H1 (cell line): ENCODE data around the gene TRMT13. TPM values are rescaled to one million over a fixed set of nuclear protein-coding genes. Genes with fewer than 3 reads are reported as not detected.

Experiments used
- ASH2L ChIP-seq: fragments of 200-600, 300-600 bp; sonication (generic); IDR thresholded peaks from one replicate; pipeline ENCODE4 v1.7.1; 2017; ENCODE audit warnings: low read length
- BRCA1 ChIP-seq: IDR thresholded peaks from 2 replicates; pipeline ENCODE4 v1.6.1; 2012; ENCODE audit warnings: low read depth, low read length, improper control_type of control experiment
- CBX5 ChIP-seq: fragments of 300-800, 300-1000 bp; sonication (generic); IDR thresholded peaks from 2 replicates; pipeline ENCODE4 v1.7.1; 2016; ENCODE audit warnings: antibody characterized with exemption, low read length, low read depth
- CBX8 ChIP-seq: fragments of 300-800, 300-1000 bp; sonication (generic); IDR thresholded peaks from 2 replicates; pipeline ENCODE4 v1.7.1; 2016; ENCODE audit warnings: low read depth, low read length, borderline replicate concordance
- CEBPB ChIP-seq: IDR thresholded peaks from 2 replicates; pipeline ENCODE4 v1.6.1; 2012; ENCODE audit warnings: low read depth, low read length
- CTBP2 ChIP-seq: IDR thresholded peaks from 2 replicates; pipeline ENCODE4 v1.7.0; 2011; ENCODE audit warnings: borderline replicate concordance, mild to moderate bottlenecking, moderate library complexity, mixed read lengths, low read length; ENCODE audit not compliant: insufficient read depth, insufficient read length
- GABPA ChIP-seq: IDR thresholded peaks from 2 replicates; pipeline ENCODE4 v1.6.1; 2011; ENCODE audit warnings: mild to moderate bottlenecking, low read length, moderate library complexity, borderline replicate concordance; ENCODE audit not compliant: insufficient read depth
- HDAC6 ChIP-seq: IDR thresholded peaks from one replicate; pipeline ENCODE4 v1.7.1; 2012; ENCODE audit warnings: low read depth, mild to moderate bottlenecking, inconsistent platforms, low read length, moderate library complexity
- KDM4A ChIP-seq: IDR thresholded peaks from one replicate; pipeline ENCODE4 v1.7.1; 2012; ENCODE audit warnings: low read depth, mild to moderate bottlenecking, moderate library complexity, low read length, inconsistent platforms; ENCODE audit not compliant: severe bottlenecking
- NRF1 ChIP-seq: IDR thresholded peaks from 2 replicates; pipeline ENCODE4 v1.6.1; 2011; ENCODE audit warnings: mild to moderate bottlenecking, low read depth, low read length, improper control_type of control experiment
- POLR2A ChIP-seq, 2 experiments: IDR thresholded peaks; 1 replicate in 1 of 2; 2 replicates in 1 of 2; pipeline ENCODE4 v1.6.1; 2011; ENCODE audit warnings: low read depth in 2 of 2, low read length in 2 of 2, mild to moderate bottlenecking in 2 of 2; ENCODE audit errors: control extremely low read depth in 1 of 2
- RNF2 ChIP-seq: fragments of 200-900, 300-1000 bp; sonication (generic); IDR thresholded peaks from 2 replicates; pipeline ENCODE4 v1.7.1; 2016; ENCODE audit warnings: borderline replicate concordance, low read depth, mild to moderate bottlenecking, antibody characterized with exemption, low read length; ENCODE audit not compliant: poor library complexity, severe bottlenecking; ENCODE audit errors: missing control alignments
- SIN3A ChIP-seq, 2 experiments: IDR thresholded peaks in 1 of 2; conservative IDR thresholded peaks in 1 of 2; 2 replicates each; pipeline ENCODE4 v1.6.1; 2011 to 2012; ENCODE audit warnings: low read length in 2 of 2, improper control_type of control experiment in 1 of 2, low read depth in 1 of 2, mild to moderate bottlenecking in 1 of 2
- SIRT6 ChIP-seq: IDR thresholded peaks from one replicate; pipeline ENCODE4 v1.7.1; 2012; ENCODE audit warnings: low read length, inconsistent platforms
- SP2 ChIP-seq: IDR thresholded peaks from 2 replicates; pipeline ENCODE4 v1.6.1; 2012; ENCODE audit warnings: mild to moderate bottlenecking, low read length, inconsistent platforms
- TAF7 ChIP-seq: optimal IDR thresholded peaks from 2 replicates; pipeline ENCODE3; 2011; ENCODE audit warnings: low read depth, mild to moderate bottlenecking, inconsistent platforms, low read length, moderate library complexity, borderline replicate concordance
- ZNF274 ChIP-seq: IDR thresholded peaks from 2 replicates; pipeline ENCODE4 v1.7.0; 2012; ENCODE audit warnings: low read length, borderline replicate concordance; ENCODE audit errors: extremely low read depth
- polyA plus RNA-seq, 7 experiments: library from polyadenylated mRNA; depleted of rRNA in 3 of 7; stranded (reverse) in 5 of 7; unstranded in 2 of 7; fragments of >200 nt in 5 of 7; fragments of 200-250 nt in 2 of 7; gene quantifications; 1 replicate in 5 of 7; 2 replicates in 1 of 7; 4 replicates in 1 of 7; pipeline versions ENCODE4 v1.2.1 to v1.2.3, GENCODE V29; 2011 to 2013; ENCODE audit warnings: missing spikeins in 2 of 7, mixed read lengths in 2 of 7
- total RNA-seq: library from RNA; stranded (reverse); fragmentation: NEBNext Ultra II Directional; extraction: Animal tissue kit (Norgen Biotek cat#: 25700); gene quantifications from 2 replicates; pipeline ENCODE4 v1.2.1, GENCODE V29; 2021
- TF ChIP-seq, protein P1 (sequence below): IDR thresholded peaks from 2 replicates; pipeline ENCODE4 v1.6.1; 2012; ENCODE audit warnings: inconsistent platforms
- TF ChIP-seq, protein P2 (sequence below): IDR thresholded peaks from 2 replicates; pipeline ENCODE4 v1.6.1; 2012; ENCODE audit warnings: inconsistent platforms

TRMT13 gene
- total and polyA plus RNA-seq, 2 of the 8 experiments (the other 6 are each of a cell fraction or from before 2014, with no cell fraction given): 3.6 to 14.8 TPM

DNA sequence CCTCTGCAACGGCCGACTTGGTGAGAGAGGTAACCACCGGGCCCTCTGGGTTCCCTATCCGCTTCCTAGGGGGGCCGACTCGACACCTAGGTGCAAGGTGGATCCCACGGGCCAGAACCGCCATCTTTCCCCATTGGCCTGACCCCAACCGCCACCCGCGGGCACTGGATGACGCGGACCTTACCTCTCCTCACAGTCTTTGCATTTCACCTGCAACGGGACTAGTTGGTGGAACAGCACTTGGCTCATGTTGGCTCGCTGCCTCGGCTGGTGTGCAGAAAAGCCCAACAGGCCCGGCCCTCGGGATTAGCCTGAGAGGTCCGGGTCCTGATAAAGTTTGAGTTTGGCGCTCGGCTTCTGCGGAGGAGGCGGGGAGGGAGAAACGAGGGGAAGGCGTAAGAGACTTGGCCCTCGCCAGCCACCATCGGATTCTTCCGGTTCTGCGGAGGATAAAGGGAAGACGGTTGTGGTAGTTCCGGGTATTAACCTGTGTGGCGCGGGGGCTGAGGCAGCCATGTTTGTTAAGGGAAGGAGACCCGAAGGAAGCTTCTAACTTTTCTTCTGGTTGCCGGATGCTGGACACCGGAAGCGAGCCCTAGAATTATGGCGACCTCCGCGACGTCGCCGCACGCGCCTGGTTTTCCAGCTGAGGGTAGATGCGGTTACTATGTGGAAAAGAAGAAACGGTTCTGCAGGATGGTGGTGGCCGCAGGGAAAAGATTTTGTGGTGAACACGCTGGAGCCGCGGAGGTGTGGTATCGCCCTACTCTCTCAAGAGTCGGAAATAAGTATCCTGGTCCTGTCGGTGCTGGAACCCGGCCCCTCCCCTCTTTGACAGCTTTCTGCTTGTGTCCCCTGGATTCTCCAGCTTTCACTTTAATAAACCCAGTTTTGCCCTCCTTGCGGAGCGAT lies at the start of gene TRMT13, which contains the start of gene SASS6 (continued):
- TF ChIP-seq, protein P1, sequence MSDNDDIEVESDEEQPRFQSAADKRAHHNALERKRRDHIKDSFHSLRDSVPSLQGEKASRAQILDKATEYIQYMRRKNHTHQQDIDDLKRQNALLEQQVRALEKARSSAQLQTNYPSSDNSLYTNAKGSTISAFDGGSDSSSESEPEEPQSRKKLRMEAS: peak; percentile 94
- TF ChIP-seq TAF7 (peak; percentile 12), GABPA (peak; percentile 79; the same call in 1 of the 2 replicates), BRCA1 (no peak), ASH2L (peak; percentile 99), CBX5 (no peak), CTBP2 (peak; percentile 40), KDM4A (peak; percentile 61), SIN3A (conservative IDR thresholded peaks at IDR 0.05 in 1 of 2, IDR thresholded peaks at IDR 0.05 in 1 of 2; ENCODE audit: low read depth in 1 of 2, low read length in 2 of 2) (peak; percentile 86 to 90), SIRT6 (no peak), CEBPB (no peak), CBX8 (no peak), POLR2A (IDR thresholded peaks at IDR 0.05; ENCODE audit: control extremely low read depth in 1 of 2, low read depth in 2 of 2, low read length in 2 of 2) (peak in 1 of 2 experiments; percentile 77; a peak in 2 of 3 replicates), NRF1 (no peak), SP2 (no peak), HDAC6 (no peak), RNF2 (no peak), ZNF274 (no peak)
- TF ChIP-seq, protein P2, sequence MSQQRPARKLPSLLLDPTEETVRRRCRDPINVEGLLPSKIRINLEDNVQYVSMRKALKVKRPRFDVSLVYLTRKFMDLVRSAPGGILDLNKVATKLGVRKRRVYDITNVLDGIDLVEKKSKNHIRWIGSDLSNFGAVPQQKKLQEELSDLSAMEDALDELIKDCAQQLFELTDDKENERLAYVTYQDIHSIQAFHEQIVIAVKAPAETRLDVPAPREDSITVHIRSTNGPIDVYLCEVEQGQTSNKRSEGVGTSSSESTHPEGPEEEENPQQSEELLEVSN: peak; percentile 77
